ENCODE measurements around the gene ING4.

- peak; percentile 34 to 59 (median 41) for TF ChIP-seq CTCF (IDR thresholded peaks at IDR 0.05)
- no peak for TF ChIP-seq POLR2A (IDR thresholded peaks at IDR 0.05)
Observed at GRCh38 chr12:6620137-6620884, 42.6 kb downstream of the ING4 start.

All from right lobe of liver (tissue), 4 donors.